HepG2 (cell line): ENCODE results near the gene TIMM9. TPM values are rescaled to one million over a fixed set of nuclear protein-coding genes. Genes with fewer than 3 reads are reported as not detected.

Experiments
- AHDC1 ChIP-seq: sonication (generic); formaldehyde crosslinking; IDR thresholded peaks from 2 replicates; pipeline ENCODE4 v1.5.1; 2020; ENCODE audit warnings: mild to moderate bottlenecking, missing genetic modification reagents, borderline replicate concordance
- HMGXB3 ChIP-seq: sonication (generic); formaldehyde crosslinking; IDR thresholded peaks from 2 replicates; pipeline ENCODE4 v1.4.0; 2020; ENCODE audit warnings: missing genetic modification reagents, borderline replicate concordance
- NFKB2 ChIP-seq: sonication (generic); formaldehyde crosslinking; IDR thresholded peaks from 2 replicates; pipeline ENCODE4 v1.4.0; 2020; ENCODE audit warnings: missing genetic modification reagents, borderline replicate concordance
- SRSF9 ChIP-seq: fragments of 200-400 bp; formaldehyde crosslinking; IDR thresholded peaks from 2 replicates; pipeline ENCODE4 v1.6.1; 2018; ENCODE audit warnings: borderline replicate concordance, mild to moderate bottlenecking, low read depth, low read length; ENCODE audit not compliant: insufficient read depth, poor library complexity, severe bottlenecking
- TEAD3 ChIP-seq: optimal IDR thresholded peaks from 2 replicates; pipeline ENCODE3; 2016; ENCODE audit warnings: borderline replicate concordance
- ZGPAT ChIP-seq: IDR thresholded peaks from 2 replicates; pipeline ENCODE4 v1.6.1; 2016; ENCODE audit warnings: mild to moderate bottlenecking
- ZNF350 ChIP-seq: sonication (generic); formaldehyde crosslinking; IDR thresholded peaks from 2 replicates; pipeline ENCODE4 v1.4.0; 2020; ENCODE audit warnings: mild to moderate bottlenecking, low read depth, missing genetic modification reagents, borderline replicate concordance
- polyA plus RNA-seq, 8 experiments: library from polyadenylated mRNA; depleted of rRNA in 3 of 8; stranded (reverse) in 7 of 8; unstranded in 1 of 8; fragments of >200 nt; fragmentation: Illumina TruSeq in 4 of 8; extraction: Trizol in 4 of 8; gene quantifications; 2 replicates each; pipeline versions ENCODE4 v1.2.1 to v1.2.3, GENCODE V29; 2011 to 2016; ENCODE audit warnings: low read depth in 4 of 8, missing spikeins in 1 of 8, mixed read lengths in 1 of 8; ENCODE audit not compliant: insufficient read depth in 1 of 8
- total RNA-seq, 5 experiments: library from RNA; depleted of rRNA; stranded (reverse); fragments of >200 nt; fragmentation: Illumina TruSeq; extraction: Trizol; gene quantifications; 2 replicates each; pipeline ENCODE4 v1.2.3, GENCODE V29; 2016; ENCODE audit warnings: low read depth in 1 of 5
- TF ChIP-seq, protein P1 (sequence below): sonication (generic); formaldehyde crosslinking; IDR thresholded peaks from 2 replicates; pipeline ENCODE4 v1.4.0; 2020; ENCODE audit warnings: mild to moderate bottlenecking, missing genetic modification reagents
- TF ChIP-seq, protein P2 (sequence below): sonication (generic); formaldehyde crosslinking; IDR thresholded peaks from 2 replicates; pipeline ENCODE4 v1.4.0; 2020; ENCODE audit warnings: missing genetic modification reagents

The TIMM9 gene
- total and polyA plus RNA-seq, 2 of the 13 experiments (the other 11 are each of a cell fraction or from before 2014, with no cell fraction given), result 30.5 to 42.5 TPM

GRCh38 chr14:58427281-58428117 lies at the start of gene TIMM9, which contains the start of gene KIAA0586 (continued):
- peak; percentile 64; the same call in 1 of the 2 replicates for TF ChIP-seq ZGPAT (CRISPR knock-in tag)
- no peak for TF ChIP-seq SRSF9
- TF ChIP-seq NFKB2, result no peak
- TF ChIP-seq, protein P1, sequence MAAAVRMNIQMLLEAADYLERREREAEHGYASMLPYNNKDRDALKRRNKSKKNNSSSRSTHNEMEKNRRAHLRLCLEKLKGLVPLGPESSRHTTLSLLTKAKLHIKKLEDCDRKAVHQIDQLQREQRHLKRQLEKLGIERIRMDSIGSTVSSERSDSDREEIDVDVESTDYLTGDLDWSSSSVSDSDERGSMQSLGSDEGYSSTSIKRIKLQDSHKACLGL (CRISPR knock-in tag), result 0 out of 2 replicates have a peak, but pooled peaks have one; percentile 64
- TF ChIP-seq, protein P2, sequence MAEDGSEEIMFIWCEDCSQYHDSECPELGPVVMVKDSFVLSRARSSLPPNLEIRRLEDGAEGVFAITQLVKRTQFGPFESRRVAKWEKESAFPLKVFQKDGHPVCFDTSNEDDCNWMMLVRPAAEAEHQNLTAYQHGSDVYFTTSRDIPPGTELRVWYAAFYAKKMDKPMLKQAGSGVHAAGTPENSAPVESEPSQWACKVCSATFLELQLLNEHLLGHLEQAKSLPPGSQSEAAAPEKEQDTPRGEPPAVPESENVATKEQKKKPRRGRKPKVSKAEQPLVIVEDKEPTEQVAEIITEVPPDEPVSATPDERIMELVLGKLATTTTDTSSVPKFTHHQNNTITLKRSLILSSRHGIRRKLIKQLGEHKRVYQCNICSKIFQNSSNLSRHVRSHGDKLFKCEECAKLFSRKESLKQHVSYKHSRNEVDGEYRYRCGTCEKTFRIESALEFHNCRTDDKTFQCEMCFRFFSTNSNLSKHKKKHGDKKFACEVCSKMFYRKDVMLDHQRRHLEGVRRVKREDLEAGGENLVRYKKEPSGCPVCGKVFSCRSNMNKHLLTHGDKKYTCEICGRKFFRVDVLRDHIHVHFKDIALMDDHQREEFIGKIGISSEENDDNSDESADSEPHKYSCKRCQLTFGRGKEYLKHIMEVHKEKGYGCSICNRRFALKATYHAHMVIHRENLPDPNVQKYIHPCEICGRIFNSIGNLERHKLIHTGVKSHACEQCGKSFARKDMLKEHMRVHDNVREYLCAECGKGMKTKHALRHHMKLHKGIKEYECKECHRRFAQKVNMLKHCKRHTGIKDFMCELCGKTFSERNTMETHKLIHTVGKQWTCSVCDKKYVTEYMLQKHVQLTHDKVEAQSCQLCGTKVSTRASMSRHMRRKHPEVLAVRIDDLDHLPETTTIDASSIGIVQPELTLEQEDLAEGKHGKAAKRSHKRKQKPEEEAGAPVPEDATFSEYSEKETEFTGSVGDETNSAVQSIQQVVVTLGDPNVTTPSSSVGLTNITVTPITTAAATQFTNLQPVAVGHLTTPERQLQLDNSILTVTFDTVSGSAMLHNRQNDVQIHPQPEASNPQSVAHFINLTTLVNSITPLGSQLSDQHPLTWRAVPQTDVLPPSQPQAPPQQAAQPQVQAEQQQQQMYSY, result peak; percentile 91
- TF ChIP-seq ZNF350 (CRISPR knock-in tag), result peak; percentile 32; the same call in 1 of the 2 replicates
- peak; percentile 17; the same call in 1 of the 2 replicates for TF ChIP-seq AHDC1 (CRISPR knock-in tag)
- 0 out of 2 replicates have a peak, but pooled peaks have one; percentile 62 for TF ChIP-seq HMGXB3 (CRISPR knock-in tag)
- no peak for TF ChIP-seq TEAD3
